Measurements from ENCODE around the gene PCSK6.

GRCh38 chr15:101505610-101506337 lies 16.3 kb upstream of the PCSK6 start:
- TF ChIP-seq CTCF (IDR thresholded peaks at IDR 0.05): no peak
- TF ChIP-seq TCF7L2 (IDR thresholded peaks at IDR 0.05; ENCODE audit: low read depth, low read length): no peak
- TF ChIP-seq POLR2AphosphoS5 (IDR thresholded peaks at IDR 0.05; ENCODE audit: low read depth, low read length): no peak
- TF ChIP-seq SIN3A (IDR thresholded peaks at IDR 0.05; ENCODE audit: borderline replicate concordance, insufficient read depth, low read depth, low read length): no peak
- TF ChIP-seq REST (IDR thresholded peaks at IDR 0.05; ENCODE audit: insufficient read depth in 1 of 2, low read depth in 2 of 2, low read length in 1 of 2): no peak

All from Panc1 (cell line).